Thoracic aorta (tissue), 2 donors: ENCODE data around the gene IL27RA. TPM values are rescaled to one million over a fixed set of nuclear protein-coding genes. Genes with fewer than 3 reads are reported as not detected.
"Not testable (repeated sequence)": the region's sequence is repeated elsewhere in the genome, so short reads cannot be mapped to it uniquely, and the experiment has no call there.

Experiments used
- ATAC-seq: fragments of 150-250 bp; one replicate; pipeline ENCODE4 v1.8.0; 2017; ENCODE audit warnings: low read depth; ENCODE audit not compliant: insufficient number of reproducible peaks, low FRiP score
- DNase-seq: peaks from one replicate; pipeline ENCODE4 v3.0.0-alpha.2; 2020; ENCODE audit warnings: low spot score
- H3K27ac ChIP-seq, 2 donors: fragments of 200-600 bp; sonication (generic); 1 replicate in 1 of 2; 2 replicates in 1 of 2; pipeline ENCODE4 v1.5.1; 2016; ENCODE audit warnings: mild to moderate bottlenecking in 2 of 2, moderate library complexity in 2 of 2
- H3K27me3 ChIP-seq: fragments of 200-600 bp; sonication (generic); replicated peaks from 2 replicates; pipeline ENCODE4 v1.6.0; 2016; ENCODE audit warnings: mild to moderate bottlenecking; ENCODE audit not compliant: insufficient read depth
- H3K36me3 ChIP-seq: fragments of 200-600 bp; sonication (generic); one replicate; pipeline ENCODE4 v1.5.1; 2016
- H3K4me1 ChIP-seq, 2 donors: fragments of 200-600 bp; sonication (generic); 1 replicate in 1 of 2; 2 replicates in 1 of 2; pipeline versions ENCODE4 v1.5.1 to v1.6.0; 2016; ENCODE audit warnings: low read depth in 2 of 2, mild to moderate bottlenecking in 1 of 2; ENCODE audit not compliant: control insufficient read depth in 1 of 2
- H3K4me3 ChIP-seq: fragments of 200-600 bp; sonication (generic); 2 replicates; pipeline ENCODE4 v1.5.1; 2016; ENCODE audit warnings: mild to moderate bottlenecking
- H3K9me3 ChIP-seq: fragments of 200-600 bp; sonication (generic); 2 replicates; pipeline ENCODE4 v1.5.1; 2016
- CTCF ChIP-seq: fragments of 200-600 bp; sonication (generic); IDR thresholded peaks from one replicate; pipeline ENCODE4 v1.5.1; 2019; ENCODE audit warnings: antibody characterized with exemption
- total RNA-seq, 2 donors: library from RNA; depleted of rRNA; stranded (reverse); fragments of >200 nt; gene quantifications; one replicate each; pipeline versions ENCODE4 v1.1.0 to v1.2.3, GENCODE V29; 2016

Gene IL27RA
- total RNA-seq, 2 donors from 2014 or later: 1.1 to 5.3 TPM

- Histone ChIP-seq H3K27ac (no peak overlapping the region), H3K4me3 (no peak overlapping the region), H3K36me3 (no peaks in the 10 kb centered on the region), H3K27me3 (no peaks in the 10 kb centered on the region), H3K9me3 (no peaks in the 10 kb centered on the region), H3K4me1 (peaks cover 8 to 13% of the 10 kb centered on the region in 2 donors)
- no peak for ATAC-seq
- TF ChIP-seq CTCF: no peak
- no peak for DNase-seq
Measured at GRCh38 chr19:14033946-14034345, 2.4 kb downstream of the IL27RA start.

- H3K36me3 ChIP-seq, H3K9me3 ChIP-seq, ATAC-seq, H3K4me3 ChIP-seq, DNase-seq, H3K27ac ChIP-seq, H3K27me3 ChIP-seq: not testable (repeated sequence)
- H3K4me1 ChIP-seq: peaks cover 8 to 13% of the 10 kb centered on the region in 2 donors
Measured at GRCh38 chr19:14035159-14035558, 3.6 kb downstream of the IL27RA start.

GRCh38 chr19:14035706-14036105, 4.1 kb downstream of the IL27RA start:
- TF ChIP-seq CTCF: no peak
- peaks cover 8 to 13% of the 10 kb centered on the region in 2 donors for H3K4me1 ChIP-seq
- H3K27me3 ChIP-seq: no peaks in the 10 kb centered on the region
- DNase-seq: no peak
- no peak for ATAC-seq
- H3K27ac ChIP-seq: no peak overlapping the region
- H3K9me3 ChIP-seq: no peaks in the 10 kb centered on the region
- no peaks in the 10 kb centered on the region for H3K36me3 ChIP-seq
- H3K4me3 ChIP-seq: no peak overlapping the region

DNA sequence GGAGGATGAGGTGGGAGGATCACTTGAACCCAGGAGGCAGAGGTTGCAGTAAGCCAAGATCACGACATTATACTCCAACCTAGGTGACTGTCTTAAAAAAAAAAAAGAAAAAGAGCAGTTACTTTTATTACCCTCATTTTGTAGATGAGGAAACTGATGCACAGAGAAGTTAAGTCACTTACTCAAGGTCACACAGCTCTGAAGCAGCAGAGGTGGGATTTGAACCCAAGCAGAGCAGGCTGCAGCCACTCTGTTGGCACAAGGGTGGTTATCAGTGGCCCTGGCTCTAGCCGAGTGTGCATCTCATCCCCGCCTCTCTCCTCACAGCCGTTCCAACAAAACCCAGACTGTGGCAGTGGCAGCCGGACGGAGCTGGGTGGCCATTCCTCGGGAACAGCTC, 7.6 kb downstream of the IL27RA start:
- H3K9me3 ChIP-seq: no peaks in the 10 kb centered on the region
- TF ChIP-seq CTCF: no peak
- ATAC-seq (no peak), DNase-seq (no peak)
- no peak overlapping the region for H3K27ac ChIP-seq
- no peaks in the 10 kb centered on the region for H3K27me3 ChIP-seq
- H3K4me1 ChIP-seq: no peaks in the 10 kb centered on the region
- H3K36me3 ChIP-seq: no peaks in the 10 kb centered on the region
- no peak overlapping the region for H3K4me3 ChIP-seq

- not testable (repeated sequence) for H3K4me1 ChIP-seq, H3K4me3 ChIP-seq, ATAC-seq, DNase-seq, H3K27me3 ChIP-seq, H3K36me3 ChIP-seq, H3K27ac ChIP-seq, H3K9me3 ChIP-seq
- TF ChIP-seq CTCF: peak; percentile 41
Measured at GRCh38 chr19:14042659-14043608, 11.4 kb downstream of the IL27RA start.

DNA sequence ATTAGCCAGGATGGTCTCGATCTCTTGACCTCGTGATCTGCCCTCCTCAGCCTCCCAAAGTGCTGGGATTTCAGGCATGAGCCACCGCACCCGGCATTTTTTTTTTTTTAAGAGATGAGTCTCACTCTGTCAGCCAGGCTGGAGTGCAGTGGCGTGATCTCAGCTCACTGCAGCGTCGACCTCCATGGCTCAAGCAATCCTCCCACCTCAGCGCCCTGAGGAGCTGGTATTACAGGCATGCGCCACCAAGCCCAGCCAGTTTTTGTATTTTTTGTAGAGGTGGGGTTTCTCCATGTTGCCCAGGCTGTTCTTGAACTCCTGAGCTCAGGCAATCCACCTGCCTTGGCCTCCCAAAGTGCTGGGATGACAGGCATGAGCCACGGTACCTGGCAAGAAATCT, 16.3 kb downstream of the IL27RA start:
- H3K4me1 ChIP-seq, ATAC-seq, DNase-seq, H3K27me3 ChIP-seq, H3K27ac ChIP-seq, H3K36me3 ChIP-seq, H3K4me3 ChIP-seq, H3K9me3 ChIP-seq: not testable (repeated sequence)
